HG03520 (cell line): ENCODE measurements around the gene SLC25A47.
"Not testable (repeated sequence)": the region's sequence is repeated elsewhere in the genome, so short reads cannot be mapped to it uniquely, and the experiment has no call there.

Experiments
- ATAC-seq: cut with Tn5 transposase; IDR thresholded peaks from one replicate; pipeline ENCODE4 v1.9.1; 2021; ENCODE audit warnings: mild to moderate bottlenecking, moderate library complexity; ENCODE audit not compliant: unreplicated experiment

Gene SLC25A47

DNA sequence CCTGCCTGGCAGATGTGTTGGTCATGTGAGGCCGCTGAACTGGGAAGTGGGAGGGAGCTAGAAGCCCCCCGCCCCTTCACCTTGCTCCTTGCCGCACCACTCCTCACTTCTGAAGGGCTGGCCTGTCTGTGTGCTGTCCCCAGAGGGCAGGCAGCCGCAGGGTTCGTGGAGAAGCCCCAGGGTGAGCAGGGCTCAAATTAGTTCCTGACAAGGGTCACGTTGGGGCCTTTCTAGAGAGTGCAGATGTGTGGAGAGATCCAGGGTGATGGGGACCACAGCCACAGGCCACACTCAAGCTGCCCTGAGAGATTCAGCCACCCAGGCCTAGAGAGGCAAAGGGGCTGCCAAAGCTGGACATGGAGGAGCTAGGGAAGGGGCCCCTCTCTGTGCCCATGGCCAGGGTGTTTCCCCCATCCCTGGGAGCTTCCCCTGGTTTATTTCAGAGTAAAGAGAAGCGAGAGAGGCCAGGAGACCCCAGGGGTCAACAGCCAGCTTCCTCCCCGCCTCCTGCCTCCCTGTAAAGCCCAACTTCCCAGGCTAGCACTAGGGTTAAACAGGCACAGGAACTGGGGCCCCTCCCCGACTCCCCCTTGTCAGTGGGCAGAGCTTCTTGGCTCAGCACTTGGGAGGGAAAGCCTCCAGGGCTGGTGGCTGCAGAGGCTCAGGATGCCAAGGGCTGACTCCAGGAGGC is 33.1 kb upstream of the SLC25A47 start:
- no peak for ATAC-seq

DNA sequence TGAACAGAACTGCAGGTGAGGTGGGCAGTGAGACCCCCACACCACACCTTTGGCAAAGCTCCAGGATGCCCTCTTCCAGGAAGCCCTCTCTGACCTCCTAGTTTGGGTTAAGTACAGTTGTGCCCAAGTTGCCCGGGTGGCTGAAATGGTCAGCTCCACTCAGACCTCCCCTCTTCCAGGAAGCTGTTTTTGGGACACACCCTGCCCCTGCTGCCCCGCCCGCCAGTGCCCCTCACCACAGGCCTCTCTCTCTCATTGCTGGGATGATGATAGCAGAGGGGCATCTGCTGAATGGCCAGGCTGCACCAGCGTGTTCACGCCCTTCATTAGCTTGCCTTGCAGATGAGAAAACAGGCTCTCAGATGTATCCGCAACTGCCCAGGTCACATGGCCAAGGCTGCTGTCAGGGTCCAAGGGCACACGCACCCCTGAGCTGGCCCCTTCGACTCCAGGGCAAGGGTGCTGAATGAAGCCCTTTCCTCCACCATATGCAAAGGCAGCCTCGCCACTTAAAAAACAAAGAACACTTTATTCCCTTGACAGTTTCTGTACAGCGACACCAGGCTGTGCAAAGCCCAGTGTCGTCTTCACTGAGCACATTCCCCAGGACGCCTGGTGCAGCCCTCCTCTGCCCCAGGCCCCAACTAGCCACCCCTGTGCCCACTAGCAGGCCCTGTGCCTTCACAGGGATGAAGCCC is 32.4 kb upstream of the SLC25A47 start:
- no peak for ATAC-seq

DNA sequence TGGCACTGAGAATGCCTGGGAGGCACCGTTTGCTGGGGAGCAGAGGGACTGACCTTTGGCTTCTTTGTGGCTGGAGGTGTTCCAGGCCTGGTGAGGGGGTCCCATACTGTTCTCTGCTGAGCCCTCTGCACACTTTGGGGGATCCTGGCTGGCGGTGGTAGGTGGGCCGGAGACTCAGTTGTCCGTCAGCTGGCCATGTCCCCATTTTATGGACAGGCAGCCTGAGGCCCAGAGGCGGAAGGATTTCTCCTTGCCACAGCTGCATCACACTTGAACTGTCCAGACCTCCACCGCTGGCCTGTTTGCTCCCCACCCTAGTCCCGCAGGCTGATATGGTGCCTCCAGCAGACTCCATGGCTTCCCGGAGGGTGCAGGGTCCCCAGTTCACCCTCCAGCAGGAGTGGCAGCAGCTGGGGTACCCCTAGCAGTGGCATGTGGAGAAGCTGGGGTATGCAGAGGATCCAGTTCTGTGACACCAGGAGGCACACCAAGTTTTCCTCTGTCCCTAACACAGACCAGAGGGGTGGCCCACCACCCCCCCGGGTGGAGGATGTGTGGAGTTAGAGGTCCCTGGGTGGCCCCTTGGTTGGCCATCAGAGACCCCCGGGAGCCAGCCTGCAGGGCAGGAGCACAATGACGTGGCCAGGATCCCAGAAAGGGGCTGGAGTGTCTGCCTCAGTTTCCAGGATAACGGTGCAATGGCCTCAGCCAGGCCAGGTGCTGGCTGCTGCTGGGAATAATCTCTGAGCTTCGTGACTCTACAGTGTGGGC is 31.6 kb upstream of the SLC25A47 start:
- no peak for ATAC-seq

DNA sequence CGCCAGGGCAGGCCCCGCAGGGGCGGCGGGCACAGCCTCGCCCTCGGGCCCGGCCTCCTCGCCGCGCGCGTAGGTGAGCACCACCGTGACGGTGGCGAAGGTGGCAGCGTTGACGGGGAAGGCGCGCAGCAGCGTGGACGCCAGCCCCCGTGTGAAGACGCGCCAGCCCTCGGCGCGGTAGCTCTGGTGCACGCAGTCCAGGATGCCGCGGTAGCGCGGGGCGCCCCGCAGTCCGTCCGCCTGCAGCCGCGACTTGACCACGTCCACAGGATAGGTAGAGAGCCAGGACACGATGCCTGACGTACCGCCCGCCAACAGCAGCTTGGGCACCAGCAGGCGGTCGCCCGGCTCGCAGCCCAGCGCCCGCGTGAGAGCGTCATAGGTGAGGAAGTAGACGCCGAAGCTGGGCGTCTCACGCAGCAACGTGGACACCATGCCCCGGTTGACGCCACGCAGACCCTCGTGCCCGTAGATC is 30.8 kb upstream of the SLC25A47 start:
- no peak for ATAC-seq

DNA sequence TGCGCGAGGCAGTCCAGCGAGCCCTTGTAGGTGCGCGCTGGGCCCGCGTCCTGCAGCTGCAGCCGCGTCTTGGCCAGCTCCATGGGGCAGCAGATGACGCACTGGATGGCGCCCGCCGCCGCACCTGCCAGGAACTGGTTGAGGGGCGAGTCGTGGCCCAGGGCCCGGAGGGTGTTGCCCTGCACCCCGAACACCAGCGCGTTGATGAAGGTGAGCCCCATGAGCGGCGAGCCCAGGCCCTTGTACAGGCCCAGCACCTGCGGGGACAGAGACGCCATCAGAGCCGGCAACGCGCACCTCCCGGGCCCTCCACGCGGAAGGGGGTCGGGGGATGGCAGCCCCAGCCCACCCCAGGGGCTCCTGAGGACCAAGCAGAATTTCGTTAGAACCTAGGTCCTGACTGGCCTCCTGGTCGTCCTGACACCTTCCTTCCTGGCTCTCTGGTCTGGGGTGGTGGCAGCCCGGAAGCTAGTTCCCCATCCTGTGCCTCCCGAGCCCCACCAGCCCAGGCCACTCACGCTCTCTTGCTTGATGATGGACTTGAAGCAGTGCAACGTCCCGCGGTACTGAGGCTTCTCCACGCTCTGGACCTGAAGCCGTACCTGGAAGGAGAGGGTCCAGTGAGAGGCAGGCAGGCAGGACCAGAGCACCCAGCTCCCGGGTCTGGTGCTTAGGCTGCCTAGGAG is 30.2 kb upstream of the SLC25A47 start:
- no peak for ATAC-seq

DNA sequence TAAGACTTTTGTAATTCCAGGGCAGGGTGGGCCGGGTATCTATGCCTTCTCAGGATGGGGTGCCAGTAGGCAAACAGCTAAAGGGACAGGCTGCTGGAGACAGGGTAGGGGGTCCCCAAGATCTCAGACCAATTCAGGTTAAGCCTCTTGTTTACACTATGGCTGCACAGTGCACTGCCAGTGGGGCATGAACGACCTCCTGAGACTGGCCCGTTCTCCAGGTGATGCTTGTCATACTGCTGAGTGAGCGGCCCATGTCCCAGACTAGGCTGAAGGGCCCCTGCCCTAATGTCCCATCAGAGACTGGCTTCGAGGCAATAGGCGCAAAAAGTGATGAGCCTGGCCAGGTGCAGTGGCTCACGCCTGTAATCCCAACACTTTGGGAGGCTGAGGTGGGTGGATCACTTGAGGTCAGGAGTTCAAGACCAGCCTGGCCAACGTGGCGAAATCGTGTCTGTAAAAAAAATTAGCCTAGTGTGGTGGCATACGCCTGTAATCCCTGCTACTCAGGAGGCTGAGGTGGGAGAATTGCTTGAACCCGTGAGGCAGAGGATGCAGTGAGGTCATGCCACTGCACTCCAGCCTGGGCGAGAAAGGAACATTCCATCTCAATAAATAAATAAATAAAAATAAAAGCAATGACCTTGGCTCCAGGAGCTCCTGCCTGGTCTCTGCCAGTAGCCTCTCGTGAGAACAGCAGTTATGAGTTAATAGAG is 29.5 kb upstream of the SLC25A47 start:
- ATAC-seq = no peak

DNA sequence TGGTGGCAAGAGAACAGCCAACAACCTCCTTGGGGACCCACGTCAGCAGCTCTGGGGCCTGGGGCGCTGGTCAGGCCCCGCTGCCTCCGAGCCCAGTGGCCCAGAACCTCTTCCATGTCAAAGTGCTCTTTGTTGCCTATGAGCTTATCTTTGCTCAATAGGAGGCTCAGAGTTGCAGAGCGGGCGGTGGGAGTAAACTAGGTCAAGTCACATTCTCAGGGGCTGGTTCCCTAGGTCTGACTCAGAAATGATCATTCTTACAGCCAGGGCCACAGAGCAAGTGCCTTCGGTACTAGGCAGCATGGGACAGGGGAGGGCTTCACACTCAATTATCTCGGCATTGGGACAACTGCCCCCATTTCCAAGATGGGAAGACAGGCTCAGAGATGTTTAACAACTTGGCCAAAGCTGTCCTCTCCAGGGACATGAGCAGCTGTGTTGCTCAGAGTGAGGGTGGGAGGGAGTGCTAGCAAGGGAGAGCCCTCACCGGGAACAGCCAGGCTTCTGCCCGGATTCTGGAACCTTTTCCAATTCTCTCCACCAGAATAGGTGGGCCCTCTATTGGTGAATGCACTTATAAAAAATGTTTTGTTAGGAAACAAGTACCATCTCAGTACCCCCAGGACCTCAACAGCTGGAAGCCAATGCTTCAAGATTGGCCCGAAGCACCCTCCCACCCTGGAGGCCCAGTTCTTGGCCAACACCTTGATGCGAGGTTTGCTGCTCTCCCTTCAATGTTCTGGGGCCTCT is 28.8 kb upstream of the SLC25A47 start:
- no peak for ATAC-seq

DNA sequence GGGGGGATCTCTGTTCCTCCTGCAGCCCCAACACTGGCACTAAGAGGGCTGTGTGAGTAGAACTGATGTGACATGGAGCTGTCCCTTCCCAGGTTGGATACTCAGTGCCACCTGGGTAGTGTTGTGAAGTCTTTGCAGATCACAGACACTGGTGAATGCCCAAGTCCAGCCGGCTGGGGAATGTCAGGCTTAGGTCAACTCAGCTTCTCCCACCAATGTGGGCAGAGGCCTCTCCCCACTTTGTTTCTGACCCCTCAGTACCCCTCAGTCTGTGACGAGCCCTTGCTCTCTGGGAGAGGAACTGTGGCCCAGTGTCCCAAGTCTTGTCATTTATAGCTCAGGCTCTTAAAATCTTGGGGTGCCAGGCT is 28.2 kb upstream of the SLC25A47 start:
- no peak for ATAC-seq

DNA sequence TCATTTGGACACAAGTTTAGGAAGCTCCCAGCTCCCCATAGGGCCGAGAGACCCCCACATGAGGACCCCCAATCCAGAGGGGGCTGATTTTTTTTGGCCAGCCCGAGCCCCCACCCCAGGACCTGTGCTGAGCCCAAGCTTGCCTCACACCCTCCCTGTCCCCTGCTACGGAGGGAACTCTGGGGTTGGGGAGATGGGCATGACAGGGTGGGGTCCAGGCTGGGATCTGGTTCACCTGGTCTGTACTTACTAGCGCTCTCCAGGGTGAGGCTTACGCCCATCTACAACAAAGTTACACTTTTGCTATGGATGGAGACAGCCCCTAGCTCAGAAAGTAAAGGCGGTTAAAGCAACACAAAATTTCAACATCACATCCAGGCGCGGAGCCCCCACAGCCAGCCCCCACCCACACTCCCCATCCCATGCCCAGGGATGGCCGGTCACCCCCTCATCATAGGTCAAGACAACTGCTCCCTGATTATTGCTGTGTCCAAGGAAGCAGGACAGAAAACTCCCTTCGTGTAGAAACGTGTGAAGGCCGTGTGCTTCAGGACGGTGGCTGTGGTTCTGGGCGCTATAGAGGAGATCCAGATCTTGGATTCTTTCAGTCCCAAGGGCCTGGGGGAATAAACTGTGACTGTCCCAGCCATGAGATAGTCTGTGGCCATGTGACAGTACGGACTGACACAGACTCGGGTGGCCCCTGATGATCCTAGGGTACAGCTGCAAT is 27.6 kb upstream of the SLC25A47 start:
- ATAC-seq = no peak

DNA sequence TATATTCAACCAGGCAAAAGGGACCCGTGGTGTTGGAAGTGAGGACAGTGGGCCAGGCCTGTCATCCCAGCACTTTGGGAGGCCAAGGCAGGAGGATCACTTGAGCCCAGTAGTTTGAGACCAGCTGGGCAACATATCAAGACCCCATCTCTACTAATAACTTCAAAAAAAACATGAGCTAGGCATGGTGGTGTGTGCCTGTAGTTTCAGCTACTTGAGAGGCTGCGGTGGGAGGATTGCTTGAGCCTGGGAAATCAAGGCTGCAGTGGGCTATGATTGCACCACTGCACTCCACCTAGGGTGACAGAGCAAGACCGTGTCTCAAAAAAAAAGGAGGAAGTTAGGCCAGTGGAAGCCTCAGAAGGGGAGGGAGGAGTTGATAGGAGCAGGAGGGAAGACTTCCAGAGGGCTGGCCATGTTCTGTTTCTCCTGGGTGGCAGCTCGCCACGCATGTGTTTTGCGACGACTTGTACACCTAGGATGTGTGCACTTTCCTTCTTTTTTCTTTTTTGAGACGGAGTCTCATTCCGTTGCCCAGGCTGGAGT is 27.0 kb upstream of the SLC25A47 start:
- no peak for ATAC-seq

DNA sequence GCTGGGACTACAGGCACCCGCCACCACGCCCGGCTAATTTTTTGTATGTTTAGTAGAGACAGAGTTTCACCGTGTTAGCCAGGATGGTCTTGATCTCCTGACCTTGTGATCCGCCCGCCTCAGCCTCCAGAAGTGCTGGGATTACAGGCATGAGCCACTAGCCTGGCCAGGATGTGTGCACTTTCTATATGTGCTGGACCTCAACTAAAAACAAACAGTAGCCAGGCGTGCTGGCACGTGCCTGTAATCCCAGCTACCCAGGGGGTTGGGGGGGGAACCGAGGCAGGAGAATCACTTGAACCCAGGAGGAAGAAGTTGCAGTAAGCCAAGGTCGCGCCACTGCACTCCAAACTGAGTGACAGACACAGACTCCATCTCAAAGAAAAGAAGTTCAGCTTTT is 26.4 kb upstream of the SLC25A47 start:
- not testable (repeated sequence) for ATAC-seq

DNA sequence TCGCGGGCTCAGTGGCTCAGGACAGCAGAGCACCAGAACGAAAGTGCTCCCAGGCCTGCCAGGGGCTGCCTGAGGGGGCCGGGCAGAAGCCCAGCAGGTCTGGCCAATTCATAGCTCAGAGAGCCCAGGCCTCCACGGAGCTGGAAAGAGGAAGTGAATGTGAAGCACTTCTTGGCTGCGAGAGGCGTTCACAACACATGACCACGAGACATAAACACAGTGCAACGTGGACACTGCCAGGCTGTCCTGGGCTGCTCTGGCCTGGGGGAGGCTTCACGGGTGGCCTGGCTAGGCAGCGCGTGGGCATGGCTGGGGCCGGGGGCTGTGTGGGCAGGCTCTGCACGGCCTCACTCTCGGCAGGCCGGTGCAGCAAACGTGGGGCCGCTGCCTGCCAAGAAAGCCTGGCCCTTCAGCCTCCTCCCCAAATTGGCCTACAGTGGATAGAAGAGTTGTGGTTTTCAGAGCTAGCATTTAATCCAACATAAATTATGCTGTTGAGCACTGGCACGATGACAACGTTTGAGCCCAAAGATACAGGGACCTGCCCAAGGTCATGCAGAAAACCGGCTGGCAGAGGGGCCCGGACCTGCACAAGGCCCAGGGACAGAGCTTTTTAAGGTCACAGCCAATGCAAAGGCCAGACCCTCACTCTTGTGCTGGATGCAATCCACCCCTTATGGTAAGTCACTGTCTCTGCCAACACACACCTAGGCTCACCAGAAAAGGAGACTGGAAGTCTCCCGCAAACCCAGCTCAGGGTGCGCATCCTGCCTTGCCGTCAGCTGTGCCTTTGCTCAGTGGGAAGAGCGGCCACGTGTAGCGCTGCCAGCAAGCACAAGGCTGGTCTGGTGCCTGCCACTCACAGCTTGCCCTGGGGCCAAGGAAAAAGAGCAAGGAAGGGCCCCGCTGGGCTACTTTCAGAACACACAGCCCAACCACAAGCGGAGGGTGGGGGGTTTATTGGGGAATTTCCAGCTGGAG is 25.5 kb upstream of the SLC25A47 start:
- ATAC-seq = peak; percentile 82

DNA sequence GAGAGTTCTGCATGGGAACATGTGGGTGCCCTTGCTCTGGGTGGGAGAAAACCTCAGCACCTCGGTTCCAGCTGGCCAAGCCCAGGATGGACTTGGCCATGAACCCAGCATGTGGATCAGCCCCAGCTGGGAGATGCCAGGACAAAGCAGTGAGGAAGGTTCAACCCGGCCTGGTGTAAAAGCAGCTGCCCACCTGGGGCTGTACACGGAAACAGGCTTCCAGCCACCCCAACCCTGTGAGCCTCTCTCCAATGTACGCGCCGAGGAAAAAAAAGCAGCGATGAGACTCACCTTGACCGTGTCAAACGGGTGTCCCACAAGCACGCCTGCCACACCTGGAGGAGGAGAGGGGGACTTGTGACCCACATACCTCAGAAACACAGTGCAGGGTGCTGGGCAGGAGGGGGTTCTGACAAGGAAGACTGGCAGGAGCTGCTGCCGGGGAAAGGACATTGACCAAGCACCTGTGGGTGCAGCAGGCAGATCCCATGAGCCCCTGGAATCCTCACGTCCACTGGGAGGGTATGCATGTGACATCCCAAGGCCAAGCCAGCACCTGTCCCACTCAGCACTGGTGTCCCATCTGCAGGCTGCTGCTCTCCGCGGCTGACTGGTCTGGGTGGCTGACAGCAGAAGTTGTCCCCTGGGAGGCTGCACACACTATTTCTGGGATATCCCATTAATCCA is 24.4 kb upstream of the SLC25A47 start:
- ATAC-seq = no peak

DNA sequence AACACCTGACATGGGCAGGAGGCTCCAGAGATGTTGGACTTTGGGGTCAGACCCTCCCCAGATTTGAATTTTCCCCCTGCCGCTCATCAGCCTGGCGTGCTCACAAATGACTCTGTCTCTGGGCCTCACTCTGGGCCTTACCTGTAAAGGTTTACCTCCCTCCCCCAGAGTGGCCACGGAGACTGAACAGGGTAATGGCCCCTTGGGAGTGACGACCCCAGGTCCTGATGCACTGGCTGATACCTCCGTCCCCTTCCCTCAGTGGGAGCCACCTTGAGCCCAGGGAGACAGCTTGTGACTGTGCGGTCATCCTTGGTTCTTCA is 23.9 kb upstream of the SLC25A47 start:
- ATAC-seq = no peak

DNA sequence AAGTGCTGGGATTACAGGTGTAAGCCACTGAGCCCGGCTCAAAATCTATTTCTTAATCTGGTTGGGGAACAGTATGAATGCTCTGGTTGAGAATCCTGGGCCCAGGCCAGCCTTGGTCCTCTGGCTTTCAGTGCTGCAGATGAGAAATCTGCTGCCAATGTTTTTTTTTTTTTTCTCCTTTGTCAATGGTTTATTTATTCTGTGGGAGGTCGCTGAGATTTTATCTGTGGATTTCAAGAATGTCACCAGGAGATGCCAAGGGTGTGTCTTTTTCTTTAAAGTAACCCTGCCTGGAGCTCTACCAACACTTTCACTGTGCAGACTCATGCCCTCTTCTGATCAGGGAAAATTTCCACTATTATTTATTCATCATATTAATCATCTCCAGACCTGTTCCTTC is 20.5 kb upstream of the SLC25A47 start:
- no peak for ATAC-seq

DNA sequence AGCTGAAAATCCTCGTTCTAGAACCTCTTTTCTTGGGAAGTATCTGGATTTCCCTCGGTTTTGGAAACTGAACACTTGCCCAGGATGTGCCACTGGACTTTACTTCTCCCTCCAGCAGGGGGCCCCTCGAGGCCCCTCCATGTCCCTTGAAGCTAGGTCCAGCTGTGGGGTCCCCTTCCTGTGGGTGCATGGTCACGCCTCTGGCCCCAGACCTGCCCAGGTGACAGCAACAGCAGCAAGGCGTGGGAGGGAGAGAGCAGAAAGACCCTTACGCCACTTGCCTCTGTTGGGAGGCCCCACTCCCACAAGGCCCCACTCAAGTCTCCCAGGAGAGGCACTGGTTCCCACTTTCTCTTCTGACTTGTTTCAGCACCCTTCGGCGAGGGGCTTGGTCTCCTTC is 20.0 kb upstream of the SLC25A47 start:
- no peak for ATAC-seq

DNA sequence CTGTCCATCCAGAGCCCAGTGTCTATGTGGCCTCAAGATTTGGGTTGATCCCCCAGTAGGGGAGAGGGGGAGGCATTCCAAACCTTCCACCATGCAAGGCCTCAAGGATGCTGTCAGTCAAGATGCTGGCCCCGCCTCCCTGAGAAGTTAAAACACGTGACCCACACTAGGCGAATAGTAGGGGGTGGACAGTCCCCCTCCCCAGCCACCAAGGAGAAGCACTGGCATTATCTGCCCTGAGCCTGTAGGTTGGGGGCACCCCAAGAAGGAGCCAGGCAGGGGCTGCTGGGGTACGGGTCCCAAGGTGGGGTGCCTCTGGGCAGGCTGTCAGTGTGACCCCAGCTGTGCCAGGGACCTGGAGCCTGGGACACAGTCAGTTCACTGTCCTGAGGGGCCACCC is 19.2 kb upstream of the SLC25A47 start:
- ATAC-seq = no peak
